ENCODE measurements around the gene MYOZ2.

- TF ChIP-seq CTCF (IDR thresholded peaks at IDR 0.05) (no peak), POLR2A (IDR thresholded peaks at IDR 0.05; ENCODE audit: low read depth) (no peak), EP300 (IDR thresholded peaks at IDR 0.05) (no peak), POLR2AphosphoS5 (IDR thresholded peaks at IDR 0.05) (no peak)
These were observed 30.0 kb upstream of the MYOZ2 start for GRCh38 chr4:119105605-119106004.

Data from esophagus muscularis mucosa (tissue), 4 donors.